Measurements from ENCODE around the gene NOP56. TPM values are rescaled to one million over a fixed set of nuclear protein-coding genes. Genes with fewer than 3 reads are reported as not detected.

The NOP56 gene
- total RNA-seq, 1 donor from 2014 or later, result 103 TPM

- Mint-ChIP-seq H3K4me1 (ENCODE audit: low read depth) (peaks cover 9% of the 10 kb centered on the region), H3K9me3 (ENCODE audit: low read depth) (no peaks in the 10 kb centered on the region), H3K27me3 (ENCODE audit: low read depth) (peaks cover 33% of the 10 kb centered on the region), H3K27ac (ENCODE audit: unreplicated experiment) (no peak overlapping the region), H3K4me3 (ENCODE audit: unreplicated experiment) (peak overlapping the region; percentile 74), H3K36me3 (ENCODE audit: low read depth) (no peaks in the 10 kb centered on the region)
- DNase-seq (ENCODE audit: low spot score), result peak; percentile 41
- TF ChIP-seq CTCF (IDR thresholded peaks at IDR 0.05), result no peak
These were observed 39.2 kb downstream of the NOP56 start for GRCh38 chr20:2691663-2692035.

- Mint-ChIP-seq H3K27me3 (ENCODE audit: low read depth) (peaks cover 32% of the 10 kb centered on the region), H3K9me3 (ENCODE audit: low read depth) (no peaks in the 10 kb centered on the region), H3K27ac (ENCODE audit: unreplicated experiment) (no peak within 1 kb of the TSS), H3K36me3 (ENCODE audit: low read depth) (no peaks in the 10 kb centered on the region), H3K4me1 (ENCODE audit: low read depth) (peaks cover 9% of the 10 kb centered on the region), H3K4me3 (ENCODE audit: unreplicated experiment) (peak within 1 kb of the TSS; percentile 74)
- DNase-seq (ENCODE audit: low spot score), result peak; percentile 55
- TF ChIP-seq CTCF (IDR thresholded peaks at IDR 0.05), result no peak
These were observed 39.8 kb downstream of the NOP56 start, which contains the start of gene EBF4 for GRCh38 chr20:2692036-2692885. TSS of gene EBF4 (plus strand) at chr20:2692780. CDS start at chr20:2693646, 866 bp downstream.

GRCh38 chr20:2692886-2693285 lies 40.5 kb downstream of the NOP56 start:
- no peaks in the 10 kb centered on the region for H3K9me3 Mint-ChIP-seq (ENCODE audit: low read depth)
- H3K27ac Mint-ChIP-seq (ENCODE audit: unreplicated experiment), result no peak overlapping the region
- H3K4me1 Mint-ChIP-seq (ENCODE audit: low read depth), result peaks cover 9% of the 10 kb centered on the region
- H3K4me3 Mint-ChIP-seq (ENCODE audit: unreplicated experiment), result no peak overlapping the region
- H3K36me3 Mint-ChIP-seq (ENCODE audit: low read depth), result no peaks in the 10 kb centered on the region
- no peak for DNase-seq (ENCODE audit: low spot score)
- H3K27me3 Mint-ChIP-seq (ENCODE audit: low read depth), result peaks cover 26% of the 10 kb centered on the region
- no peak for TF ChIP-seq CTCF (IDR thresholded peaks at IDR 0.05)

GRCh38 chr20:2693286-2694007 lies 41.0 kb downstream of the NOP56 start:
- Mint-ChIP-seq H3K36me3 (ENCODE audit: low read depth) (no peaks in the 10 kb centered on the region), H3K27me3 (ENCODE audit: low read depth) (peaks cover 27% of the 10 kb centered on the region), H3K27ac (ENCODE audit: unreplicated experiment) (no peak overlapping the region), H3K4me3 (ENCODE audit: unreplicated experiment) (no peak overlapping the region), H3K4me1 (ENCODE audit: low read depth) (peaks cover 9% of the 10 kb centered on the region), H3K9me3 (ENCODE audit: low read depth) (no peaks in the 10 kb centered on the region)
- TF ChIP-seq CTCF (IDR thresholded peaks at IDR 0.05), result no peak
- DNase-seq (ENCODE audit: low spot score), result peak; percentile 77

GRCh38 chr20:2694008-2694471 lies 41.6 kb downstream of the NOP56 start:
- H3K36me3 Mint-ChIP-seq (ENCODE audit: low read depth), result no peaks in the 10 kb centered on the region
- peaks cover 31% of the 10 kb centered on the region for H3K27me3 Mint-ChIP-seq (ENCODE audit: low read depth)
- H3K4me3 Mint-ChIP-seq (ENCODE audit: unreplicated experiment), result no peak overlapping the region
- H3K9me3 Mint-ChIP-seq (ENCODE audit: low read depth), result no peaks in the 10 kb centered on the region
- DNase-seq (ENCODE audit: low spot score), result peak; percentile 72
- peaks cover 9% of the 10 kb centered on the region for H3K4me1 Mint-ChIP-seq (ENCODE audit: low read depth)
- H3K27ac Mint-ChIP-seq (ENCODE audit: unreplicated experiment), result no peak overlapping the region
- no peak for TF ChIP-seq CTCF (IDR thresholded peaks at IDR 0.05)
